ENCODE measurements around the gene THPO.

- TF ChIP-seq, protein P1, sequence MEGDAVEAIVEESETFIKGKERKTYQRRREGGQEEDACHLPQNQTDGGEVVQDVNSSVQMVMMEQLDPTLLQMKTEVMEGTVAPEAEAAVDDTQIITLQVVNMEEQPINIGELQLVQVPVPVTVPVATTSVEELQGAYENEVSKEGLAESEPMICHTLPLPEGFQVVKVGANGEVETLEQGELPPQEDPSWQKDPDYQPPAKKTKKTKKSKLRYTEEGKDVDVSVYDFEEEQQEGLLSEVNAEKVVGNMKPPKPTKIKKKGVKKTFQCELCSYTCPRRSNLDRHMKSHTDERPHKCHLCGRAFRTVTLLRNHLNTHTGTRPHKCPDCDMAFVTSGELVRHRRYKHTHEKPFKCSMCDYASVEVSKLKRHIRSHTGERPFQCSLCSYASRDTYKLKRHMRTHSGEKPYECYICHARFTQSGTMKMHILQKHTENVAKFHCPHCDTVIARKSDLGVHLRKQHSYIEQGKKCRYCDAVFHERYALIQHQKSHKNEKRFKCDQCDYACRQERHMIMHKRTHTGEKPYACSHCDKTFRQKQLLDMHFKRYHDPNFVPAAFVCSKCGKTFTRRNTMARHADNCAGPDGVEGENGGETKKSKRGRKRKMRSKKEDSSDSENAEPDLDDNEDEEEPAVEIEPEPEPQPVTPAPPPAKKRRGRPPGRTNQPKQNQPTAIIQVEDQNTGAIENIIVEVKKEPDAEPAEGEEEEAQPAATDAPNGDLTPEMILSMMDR (IDR thresholded peaks at IDR 0.05): no peak
- TF ChIP-seq POLR2A (IDR thresholded peaks at IDR 0.05): no peak
Observed at GRCh38 chr3:184386047-184386806, 8.2 kb upstream of the THPO start.
